H1 (cell line): ENCODE results near the gene GLT8D2. TPM values are rescaled to one million over a fixed set of nuclear protein-coding genes. Genes with fewer than 3 reads are reported as not detected.

Experiments
- CTCF ChIA-PET: fragments of 300-600 bp; sonication (Branson Sonifier 250); formaldehyde crosslinking; loops from one replicate; lab custom pipeline; 2021; ENCODE audit not compliant: partially characterized antibody; lab: Charles Lee
- POLR2A ChIA-PET: fragments of 300-600 bp; sonication (Branson Sonifier 250); formaldehyde crosslinking; loops from one replicate; lab custom pipeline; 2021; ENCODE audit warnings: inconsistent platforms; ENCODE audit not compliant: partially characterized antibody; lab: Charles Lee
- DNase-seq, 2 experiments: peaks; one replicate each; pipeline versions ENCODE4 v3.0.0 to v3.0.0-alpha.2; 2010 to 2022; ENCODE audit warnings: low spot score in 2 of 2, low read depth in 1 of 2, mixed read lengths in 1 of 2
- FAIRE-seq: peaks from 2 replicates; lab custom pipeline; 2011; peaks lifted over from hg19 to GRCh38; lab: Jason Lieb, UNC
- H2AFZ ChIP-seq: 2 replicates; pipeline ENCODE4 v1.8.1; 2012; ENCODE audit warnings: low read length, inconsistent platforms
- H2AK5ac ChIP-seq: 2 replicates; pipeline ENCODE4 v1.6.1; 2013; ENCODE audit warnings: low read depth, low read length
- H2BK120ac ChIP-seq: replicated peaks from 2 replicates; pipeline ENCODE3; 2013; ENCODE audit warnings: low read depth, low read length, inconsistent platforms
- H2BK12ac ChIP-seq: 2 replicates; pipeline ENCODE4 v1.6.1; 2013; ENCODE audit warnings: low read depth, low read length
- H2BK15ac ChIP-seq: 2 replicates; pipeline ENCODE4 v1.6.1; 2013; ENCODE audit warnings: low read length
- H2BK20ac ChIP-seq: 2 replicates; pipeline ENCODE4 v1.6.1; 2013; ENCODE audit warnings: low read length
- H2BK5ac ChIP-seq: 2 replicates; pipeline ENCODE4 v1.6.1; 2013; ENCODE audit warnings: low read depth, low read length
- H3K14ac ChIP-seq: 2 replicates; pipeline ENCODE4 v1.6.1; 2013; ENCODE audit warnings: inconsistent platforms; ENCODE audit not compliant: insufficient read length
- H3K18ac ChIP-seq: 2 replicates; pipeline ENCODE4 v1.6.1; 2013; ENCODE audit warnings: low read length; ENCODE audit errors: extremely low read depth
- H3K23ac ChIP-seq: 2 replicates; pipeline ENCODE4 v1.6.1; 2013; ENCODE audit warnings: inconsistent platforms; ENCODE audit not compliant: insufficient read length
- H3K23me2 ChIP-seq: 2 replicates; pipeline ENCODE4 v1.6.1; 2013; ENCODE audit warnings: low read depth, low read length
- H3K27ac ChIP-seq: 2 replicates; pipeline ENCODE4 v1.6.1; 2011; ENCODE audit warnings: low read depth, low read length, inconsistent platforms
- H3K27me3 ChIP-seq, 4 experiments: replicated peaks in 1 of 4; 1 replicate in 1 of 4; 2 replicates in 3 of 4; pipeline versions ENCODE4 v1.6.1 to v1.8.1; 2011 to 2013; ENCODE audit warnings: low read length in 3 of 4, mild to moderate bottlenecking in 3 of 4, inconsistent platforms in 2 of 4, mixed read lengths in 2 of 4, moderate library complexity in 1 of 4; ENCODE audit not compliant: control insufficient read depth in 3 of 4, insufficient read depth in 3 of 4; ENCODE audit errors: extremely low read depth in 1 of 4
- H3K36me3 ChIP-seq, 4 experiments: 2 replicates each; pipeline versions ENCODE4 v1.6.1 to v1.8.1; 2011 to 2013; ENCODE audit warnings: mild to moderate bottlenecking in 4 of 4, low read length in 3 of 4, moderate library complexity in 2 of 4, control low read depth in 1 of 4, inconsistent platforms in 1 of 4; ENCODE audit not compliant: insufficient read depth in 4 of 4, control insufficient read depth in 2 of 4
- H3K4ac ChIP-seq: replicated peaks from 2 replicates; pipeline ENCODE3; 2013; ENCODE audit warnings: low read length, low read depth, mixed read lengths, inconsistent platforms; ENCODE audit not compliant: insufficient read length
- H3K4me1 ChIP-seq, 4 experiments: replicated peaks in 1 of 4; 1 replicate in 1 of 4; 2 replicates in 3 of 4; pipeline versions ENCODE4 v1.6.1 to v1.8.1; 2011 to 2013; ENCODE audit warnings: low read length in 3 of 4, inconsistent platforms in 2 of 4, mixed read lengths in 1 of 4; ENCODE audit not compliant: insufficient read depth in 4 of 4, control insufficient read depth in 3 of 4
- H3K4me2 ChIP-seq, 2 experiments: 2 replicates each; pipeline versions ENCODE4 v1.6.1 to v1.8.1; 2011 to 2013; ENCODE audit warnings: low read depth in 2 of 2, low read length in 2 of 2, control low read depth in 1 of 2, inconsistent platforms in 1 of 2, mild to moderate bottlenecking in 1 of 2; ENCODE audit not compliant: insufficient read depth in 1 of 2
- H3K4me3 ChIP-seq, 4 experiments: fragments of 200-600, 300-600 bp in 1 of 4; sonication (generic), shearing (Covaris generic), sonication (Bioruptor Twin) in 1 of 4; 2 replicates each; pipeline versions ENCODE4 v1.5.1 to v1.8.1; 2011 to 2016; ENCODE audit warnings: low read length in 4 of 4, low read depth in 3 of 4, control low read depth in 2 of 4, inconsistent platforms in 2 of 4, mild to moderate bottlenecking in 2 of 4, mixed read lengths in 1 of 4, moderate library complexity in 1 of 4; ENCODE audit not compliant: insufficient read depth in 2 of 4; ENCODE audit errors: extremely low read depth in 1 of 4
- H3K56ac ChIP-seq: replicated peaks from 2 replicates; pipeline ENCODE3; 2013; ENCODE audit warnings: low read depth, mild to moderate bottlenecking, mixed read lengths, low read length, inconsistent platforms; ENCODE audit not compliant: insufficient read length
- H3K79me1 ChIP-seq: 2 replicates; pipeline ENCODE4 v1.6.1; 2013; ENCODE audit warnings: low read depth, low read length, control low read depth
- H3K79me2 ChIP-seq, 2 experiments: 2 replicates each; pipeline versions ENCODE4 v1.6.1 to v1.8.1; 2012 to 2013; ENCODE audit warnings: low read length in 2 of 2, mild to moderate bottlenecking in 2 of 2, inconsistent platforms in 1 of 2; ENCODE audit not compliant: insufficient read depth in 2 of 2, control insufficient read depth in 1 of 2
- H3K9ac ChIP-seq, 4 experiments: replicated peaks in 1 of 4; 1 replicate in 1 of 4; 2 replicates in 3 of 4; pipeline versions ENCODE4 v1.6.1 to v1.8.1; 2011 to 2013; ENCODE audit warnings: low read depth in 3 of 4, low read length in 3 of 4, control low read depth in 2 of 4, mild to moderate bottlenecking in 2 of 4, moderate library complexity in 2 of 4, inconsistent platforms in 1 of 4; ENCODE audit errors: extremely low read depth in 1 of 4
- H3K9me3 ChIP-seq, 2 experiments: 2 replicates each; pipeline versions ENCODE4 v1.6.1 to v1.8.1; 2012 to 2013; ENCODE audit warnings: mild to moderate bottlenecking in 2 of 2, moderate library complexity in 2 of 2, control low read depth in 1 of 2, inconsistent platforms in 1 of 2, low read depth in 1 of 2, low read length in 1 of 2, mixed read lengths in 1 of 2; ENCODE audit not compliant: insufficient read depth in 2 of 2
- H4K20me1 ChIP-seq, 2 experiments: replicated peaks in 1 of 2; 2 replicates each; pipeline versions ENCODE3 to v1.8.1; 2011 to 2013; ENCODE audit warnings: inconsistent platforms in 2 of 2, low read length in 2 of 2, mild to moderate bottlenecking in 1 of 2; ENCODE audit not compliant: insufficient read depth in 2 of 2, control insufficient read depth in 1 of 2
- H4K5ac ChIP-seq: 2 replicates; pipeline ENCODE4 v1.6.1; 2013; ENCODE audit warnings: low read length, low read depth, mixed read lengths, inconsistent platforms; ENCODE audit not compliant: insufficient read length
- H4K8ac ChIP-seq: 2 replicates; pipeline ENCODE4 v1.8.0; 2013; ENCODE audit warnings: mild to moderate bottlenecking, moderate library complexity, low read length, inconsistent platforms; ENCODE audit not compliant: insufficient read depth; ENCODE audit errors: extremely low read depth
- H4K91ac ChIP-seq: replicated peaks from 2 replicates; pipeline ENCODE3; 2013; ENCODE audit warnings: low read length, mixed read lengths, inconsistent platforms; ENCODE audit not compliant: insufficient read length
- FOSL1 ChIP-seq: IDR thresholded peaks from 2 replicates; pipeline ENCODE4 v1.6.1; 2011; ENCODE audit warnings: mild to moderate bottlenecking, low read depth, low read length, moderate library complexity; ENCODE audit not compliant: insufficient read depth
- HDAC6 ChIP-seq: IDR thresholded peaks from one replicate; pipeline ENCODE4 v1.7.1; 2012; ENCODE audit warnings: low read depth, mild to moderate bottlenecking, inconsistent platforms, low read length, moderate library complexity
- KDM5A ChIP-seq: fragments of 200-600 bp; IDR thresholded peaks from 2 replicates; pipeline ENCODE4 v1.7.1; 2012; ENCODE audit warnings: mild to moderate bottlenecking, low read length, inconsistent platforms, mixed read lengths
- POLR2A ChIP-seq, 2 experiments: IDR thresholded peaks; 1 replicate in 1 of 2; 2 replicates in 1 of 2; pipeline ENCODE4 v1.6.1; 2011; ENCODE audit warnings: low read depth in 2 of 2, low read length in 2 of 2, mild to moderate bottlenecking in 2 of 2; ENCODE audit errors: control extremely low read depth in 1 of 2
- TAF7 ChIP-seq: optimal IDR thresholded peaks from 2 replicates; pipeline ENCODE3; 2011; ENCODE audit warnings: low read depth, mild to moderate bottlenecking, inconsistent platforms, low read length, moderate library complexity, borderline replicate concordance
- WGBS, 2 experiments: shearing (Covaris generic) in 1 of 2; methylation state at CpG; one replicate each; pipeline versions ENCODE4 v1.1.6 to v1.1.7; 2013 to 2015; ENCODE audit warnings: low lambda C conversion rate in 2 of 2, mixed read lengths in 2 of 2, inconsistent platforms in 1 of 2, low coverage in 1 of 2, missing lambda C conversion rate in 1 of 2; ENCODE audit not compliant: insufficient replicate concordance in 2 of 2, insufficient coverage in 1 of 2, insufficient read length in 1 of 2; ENCODE audit errors: extremely low coverage in 1 of 2, missing lambda C conversion rate in 1 of 2; 5-methylcytosine and 5-hydroxymethylcytosine counted together
- polyA plus RNA-seq, 7 experiments: library from polyadenylated mRNA; depleted of rRNA in 3 of 7; stranded (reverse) in 5 of 7; unstranded in 2 of 7; fragments of >200 nt in 5 of 7; fragments of 200-250 nt in 2 of 7; gene quantifications; 1 replicate in 5 of 7; 2 replicates in 1 of 7; 4 replicates in 1 of 7; pipeline versions ENCODE4 v1.2.1 to v1.2.3, GENCODE V29; 2011 to 2013; ENCODE audit warnings: missing spikeins in 2 of 7, mixed read lengths in 2 of 7
- total RNA-seq: library from RNA; stranded (reverse); fragmentation: NEBNext Ultra II Directional; extraction: Animal tissue kit (Norgen Biotek cat#: 25700); gene quantifications from 2 replicates; pipeline ENCODE4 v1.2.1, GENCODE V29; 2021

GLT8D2 gene
- total and polyA plus RNA-seq, 2 of the 8 experiments (the other 6 are each of a cell fraction or from before 2014, with no cell fraction given): 6.8 to 9.8 TPM

- no peak overlapping the region for H3K14ac ChIP-seq
- TF ChIP-seq KDM5A (no peak), POLR2A (IDR thresholded peaks at IDR 0.05; ENCODE audit: control extremely low read depth in 1 of 2, low read depth in 2 of 2, low read length in 2 of 2) (peak in 1 of 2 experiments; percentile 34; a peak in 1 of 3 replicates), TAF7 (no peak), FOSL1 (no peak), HDAC6 (no peak)
- TF ChIP-seq, all 59 proteins: peak for 1
- H2BK120ac ChIP-seq: no peak overlapping the region
- FAIRE-seq (no peak), DNase-seq (no peak)
- no peaks in the 10 kb centered on the region for H4K20me1 ChIP-seq
- no peak overlapping the region for H4K5ac ChIP-seq
- H3K27ac ChIP-seq: no peak overlapping the region
- H2BK15ac ChIP-seq: no peak overlapping the region
- no peak overlapping the region for H2BK5ac ChIP-seq
- H3K79me2 ChIP-seq: peaks cover 24 to 42% of the 10 kb centered on the region in 2 experiments
- no peak overlapping the region for H3K18ac ChIP-seq
- no peak overlapping the region for H3K23ac ChIP-seq
- no peaks in the 10 kb centered on the region for H3K27me3 ChIP-seq
- no peak overlapping the region for H3K56ac ChIP-seq
- H3K4ac ChIP-seq: no peak overlapping the region
- H2AK5ac ChIP-seq: no peak overlapping the region
- H3K9ac ChIP-seq: no peak overlapping the region
- H3K4me1 ChIP-seq: peaks cover 0 to 9% (median 2%) of the 10 kb centered on the region in 4 experiments; a peak in 4 of 7 replicates
- no peaks in the 10 kb centered on the region for H3K9me3 ChIP-seq
- H2BK12ac ChIP-seq: no peak overlapping the region
- no peak overlapping the region for H2BK20ac ChIP-seq
- peaks cover 3% of the 10 kb centered on the region; the same call in 1 of the 2 replicates for H3K79me1 ChIP-seq
- no peak overlapping the region for H2AFZ ChIP-seq
- H3K36me3 ChIP-seq: no peaks in the 10 kb centered on the region
- H3K4me3 ChIP-seq: no peak overlapping the region
- CTCF ChIA-PET: interaction anchor here (1.9 to 2.0 kb wide), 2 partner anchors 8 to 147 kb away, joined by 4 to 9 read pairs; no protein-coding TSS in a partner anchor
- peaks cover 11% of the 10 kb centered on the region; the same call in 1 of the 2 replicates for H3K23me2 ChIP-seq
- H3K4me2 ChIP-seq: no peak overlapping the region
- H4K91ac ChIP-seq: no peak overlapping the region
- WGBS, 2 experiments: 75% methylated on average over 1 of the region's 1 CpG; no CpG with 5 or more reads in 1 of the 2 experiments
- POLR2A ChIA-PET: interaction anchor here (0.6 to 2.1 kb wide), 7 partner anchors 10 to 175 kb away, joined by 3 to 5 read pairs (median 4); partner anchors contain the start of genes HSP90B1 and NFYB
- H4K8ac ChIP-seq: no peak overlapping the region
These were observed 87.5 kb downstream of the GLT8D2 start for GRCh38 chr12:103962493-103962892.
